ENCODE data around the gene FBLN1. TPM values are rescaled to one million over a fixed set of nuclear protein-coding genes. Genes with fewer than 3 reads are reported as not detected.

The FBLN1 gene
- total RNA-seq, 1 experiment from 2014 or later: 23.4 TPM

- no peak for ATAC-seq
- no peak overlapping the region for H3K9ac ChIP-seq (ENCODE audit: low read length)
- peaks cover 0 to 22% of the 10 kb centered on the region in 2 experiments; a peak in 3 of 4 replicates for H3K4me1 ChIP-seq (ENCODE audit: control insufficient read depth in 1 of 2, insufficient read depth in 2 of 2, low read length in 2 of 2)
- CTCF ChIA-PET: no interaction called here
- POLR2A ChIA-PET: no interaction called here
- H3K27ac ChIP-seq (ENCODE audit: low read depth, low read length): no peak overlapping the region
- RAD21 ChIA-PET (ENCODE audit: low non-redundant PET in 1 of 2, low total read pairs in 2 of 2, uncharacterized antibody in 2 of 2, unreplicated experiment in 2 of 2): no interaction called here
- no peak overlapping the region for H3K4me3 ChIP-seq (replicated peaks in 1 of 2; ENCODE audit: low read depth in 1 of 2, low read length in 2 of 2)
- H3K27me3 ChIP-seq (ENCODE audit: insufficient read depth, low read length): no peaks in the 10 kb centered on the region
- intact Hi-C loops (cut with micrococcal nuclease): no loop called here
- no peak overlapping the region for H2AFZ ChIP-seq (ENCODE audit: low read depth, low read length, poor library complexity, severe bottlenecking)
- DNase-seq (ENCODE audit: low read depth, low spot score): no peak
- H3K79me2 ChIP-seq (ENCODE audit: insufficient read depth, low read length): no peaks in the 10 kb centered on the region
- BruUV-seq (replicated peaks): no TSS peak
- no peak overlapping the region for H3K4me2 ChIP-seq (ENCODE audit: low read length)
- H3K36me3 ChIP-seq (ENCODE audit: control insufficient read depth in 1 of 2, insufficient read depth in 2 of 2, low read length in 2 of 2): no peaks in the 10 kb centered on the region
- TF ChIP-seq RAD21 (IDR thresholded peaks at IDR 0.05; ENCODE audit: low read depth): no peak
- no peak for TF ChIP-seq REST (IDR thresholded peaks at IDR 0.05; ENCODE audit: low read depth)
- no peak for TF ChIP-seq POLR2AphosphoS5 (IDR thresholded peaks at IDR 0.05; ENCODE audit: low read depth, low read length)
- no peak for TF ChIP-seq ATF3 (IDR thresholded peaks at IDR 0.05)
- TF ChIP-seq SIN3A (IDR thresholded peaks at IDR 0.05; ENCODE audit: low read depth): no peak
- TF ChIP-seq ZBTB33 (IDR thresholded peaks at IDR 0.05; ENCODE audit: extremely low read depth, insufficient replicate concordance, low read length): no peak
- no peak for TF ChIP-seq ZNF274 (IDR thresholded peaks at IDR 0.05; ENCODE audit: low read depth, low read length)
- no peak for TF ChIP-seq POLR2A (IDR thresholded peaks at IDR 0.05; ENCODE audit: borderline replicate concordance, extremely low read depth, insufficient read depth, insufficient read length)
- TF ChIP-seq CTCF (IDR thresholded peaks at IDR 0.05 in 2 of 3, conservative IDR thresholded peaks at IDR 0.05 in 1 of 3; ENCODE audit: borderline replicate concordance in 1 of 3, insufficient read depth in 1 of 3, low read depth in 2 of 3, low read length in 2 of 3): no peak
- no peak for TF ChIP-seq TCF7L2 (IDR thresholded peaks at IDR 0.05; ENCODE audit: borderline replicate concordance, extremely low read depth, insufficient read depth, insufficient read length)
- no peak for TF ChIP-seq FOSL1 (IDR thresholded peaks at IDR 0.05; ENCODE audit: low read depth)
- TF ChIP-seq YY1 (IDR thresholded peaks at IDR 0.05; ENCODE audit: extremely low read depth, insufficient replicate concordance, low read depth, low read length): no peak
- no peak for TF ChIP-seq CBX3 (IDR thresholded peaks at IDR 0.05; ENCODE audit: low read depth)
- no peak for TF ChIP-seq JUND (IDR thresholded peaks at IDR 0.05)
- TF ChIP-seq SP1 (IDR thresholded peaks at IDR 0.05; ENCODE audit: low read depth): no peak
- no peak for TF ChIP-seq EZH2phosphoT487 (IDR thresholded peaks at IDR 0.05; ENCODE audit: borderline replicate concordance)
- TF ChIP-seq ZFX (IDR thresholded peaks at IDR 0.05): no peak
- no peak for TF ChIP-seq SRF (IDR thresholded peaks at IDR 0.05; ENCODE audit: low read depth)
- no peaks in the 10 kb centered on the region for H4K20me1 ChIP-seq (ENCODE audit: insufficient read depth)
- H3K9me2 ChIP-seq (ENCODE audit: insufficient read depth): no peaks in the 10 kb centered on the region
- H3K9me3 ChIP-seq (ENCODE audit: control insufficient read depth in 1 of 2, insufficient read depth in 1 of 2, low read depth in 1 of 2, low read length in 2 of 2): no peaks in the 10 kb centered on the region
Measured at GRCh38 chr22:45632791-45633515, 130.3 kb downstream of the FBLN1 start.

Measured in HCT116 (cell line).